HUDEP-2 (cell line): ENCODE data around the gene OGDH.
A peak's percentile ranks its signal among the peaks of the same experiment; 100 is the strongest.
"Not testable (repeated sequence)": the region's sequence is repeated elsewhere in the genome, so short reads cannot be mapped to it uniquely, and the experiment has no call there.

Experiments
- DNase-seq, 76 experiments: peaks; one replicate each; lab custom pipeline; 2025; ENCODE audit not compliant: unreplicated experiment in 76 of 76; lab: John Stamatoyannopoulos, UW

OGDH gene

DNA sequence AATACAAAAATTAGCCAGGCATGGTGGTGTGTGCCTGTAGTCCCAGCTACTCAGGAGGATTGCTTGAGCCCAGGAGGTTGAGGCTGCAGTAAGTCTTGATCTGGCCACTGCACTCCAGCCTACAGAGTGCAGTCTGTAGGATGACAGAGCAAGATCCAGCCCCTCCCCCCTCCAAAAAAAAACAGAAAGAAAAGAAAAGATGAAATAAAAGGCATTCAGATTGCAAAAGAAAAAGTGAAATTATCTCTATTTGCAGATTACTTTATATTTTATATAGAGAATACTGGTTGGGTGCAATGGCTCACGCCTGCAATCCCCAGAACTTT, 121.5 kb downstream of the OGDH start:
- no peak for DNase-seq

DNA sequence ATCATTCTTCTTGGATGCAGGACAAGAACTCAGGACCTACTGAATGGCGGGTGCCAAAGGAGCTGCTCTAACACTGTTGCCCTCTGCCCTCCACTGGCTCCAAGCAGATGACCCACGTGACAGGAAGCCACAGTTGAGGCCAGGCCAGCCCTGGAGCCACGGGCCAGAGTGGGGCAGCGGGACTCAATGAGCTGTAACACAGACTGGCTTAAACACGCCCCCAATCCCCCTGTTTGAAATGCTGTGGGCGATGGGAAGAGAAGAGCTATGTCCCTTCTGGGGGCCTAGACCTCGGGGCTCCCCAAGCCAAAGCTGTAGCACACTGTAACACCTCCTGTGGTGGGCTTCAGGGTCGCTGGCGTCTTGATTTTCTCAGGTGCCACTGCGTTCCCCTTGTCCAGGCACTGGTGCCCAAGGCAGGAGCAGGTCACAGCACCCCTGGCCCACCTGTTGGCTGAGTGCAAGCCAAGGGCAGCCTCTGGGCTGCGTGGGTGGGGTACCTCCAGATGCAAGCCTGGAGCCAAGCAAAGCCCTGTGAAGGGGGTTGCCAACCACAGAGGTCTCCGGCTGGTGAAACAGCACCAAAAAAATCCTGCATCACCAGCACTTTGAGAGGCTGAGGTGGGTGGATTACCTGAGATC, 123.6 kb downstream of the OGDH start:
- DNase-seq: no peak

DNA sequence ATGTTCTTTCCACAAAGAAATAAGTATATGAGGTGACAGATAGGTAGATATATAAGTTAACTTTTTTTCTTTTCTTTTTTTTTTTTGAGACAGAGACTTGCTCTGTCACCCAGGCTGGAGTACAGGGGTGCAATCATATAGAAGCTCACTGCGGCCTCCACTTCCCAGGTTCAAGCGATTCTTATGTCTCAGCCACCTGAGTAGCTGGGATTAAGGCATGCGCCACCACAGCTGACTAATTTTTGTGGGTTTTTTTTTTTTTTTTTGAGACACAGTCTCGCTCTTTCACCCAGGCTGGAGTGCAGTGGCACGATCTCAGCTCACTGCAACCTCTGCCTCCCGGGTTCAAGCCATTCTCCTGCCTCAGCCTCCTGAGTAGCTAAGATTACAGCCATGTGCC, 126.5 kb downstream of the OGDH start:
- DNase-seq: not testable (repeated sequence)

DNA sequence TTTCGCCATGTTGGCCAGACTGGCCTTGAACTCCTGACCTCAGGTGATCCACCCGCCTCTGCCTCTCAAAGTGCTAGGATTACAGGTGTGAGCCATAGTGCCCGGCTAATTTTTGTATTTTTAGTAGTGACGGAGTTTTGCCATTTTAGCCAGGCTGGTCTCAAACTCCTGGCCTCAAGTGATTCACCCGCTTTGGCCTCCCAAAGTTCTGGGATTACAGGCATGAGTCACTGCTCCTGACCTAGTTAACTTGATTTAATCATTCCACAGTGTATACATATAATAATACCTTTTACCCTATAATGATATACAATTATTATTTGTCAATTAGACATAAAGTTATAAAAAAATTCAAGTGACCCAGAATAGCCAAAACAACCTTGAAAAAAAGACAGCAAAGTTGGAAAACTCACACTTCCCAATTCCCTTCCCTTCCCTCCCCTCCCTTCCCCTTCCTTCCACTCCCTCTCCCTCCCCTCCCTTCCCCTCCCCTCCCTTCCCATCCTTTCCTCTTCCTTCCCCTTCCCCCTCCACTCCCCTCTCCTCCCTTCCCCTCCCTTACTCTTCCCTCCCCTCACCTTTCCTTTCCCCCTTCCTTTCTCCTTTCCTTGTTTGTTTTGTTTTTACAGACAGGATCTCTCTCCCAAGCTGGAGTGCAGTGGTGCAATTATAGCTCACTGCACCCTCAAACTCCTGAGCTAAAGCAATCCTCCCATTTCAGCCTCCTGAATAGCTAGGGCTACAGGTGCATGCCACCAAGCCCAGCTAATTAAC, 127.5 kb downstream of the OGDH start:
- no peak for DNase-seq

DNA sequence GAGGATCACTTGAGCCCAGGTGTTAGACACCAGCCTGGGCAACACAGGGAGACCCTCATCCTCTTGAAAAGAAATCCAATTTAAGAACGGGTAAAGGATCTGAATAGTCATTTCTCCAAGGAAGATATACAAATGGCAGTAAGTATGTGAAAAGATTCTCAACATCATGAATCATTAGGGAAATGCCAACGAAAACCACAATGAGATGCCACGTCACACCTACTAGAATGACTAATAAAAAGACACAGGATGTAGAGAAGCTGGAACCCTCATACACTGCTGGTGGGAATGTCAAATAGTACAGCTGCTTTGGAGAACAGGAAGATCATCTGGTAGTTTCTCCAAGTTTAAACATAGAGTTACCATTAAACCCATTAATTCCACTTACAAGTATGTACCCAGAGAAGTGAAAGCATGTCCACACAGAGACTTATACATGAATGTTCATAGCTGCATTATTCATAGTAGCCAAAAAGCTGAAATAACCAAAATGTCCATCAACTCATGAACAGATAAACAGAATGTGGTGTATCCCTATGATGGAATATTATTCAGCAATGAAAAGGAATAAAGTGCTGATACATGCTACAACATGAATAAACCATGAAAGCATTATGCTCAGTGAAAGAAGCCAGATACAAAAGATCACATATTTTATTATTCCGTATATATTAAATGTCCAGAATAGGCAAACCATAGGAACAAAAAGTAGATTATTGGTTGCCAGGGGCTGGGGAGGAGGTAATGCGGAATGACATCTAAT, 129.2 kb downstream of the OGDH start:
- no peak for DNase-seq

DNA sequence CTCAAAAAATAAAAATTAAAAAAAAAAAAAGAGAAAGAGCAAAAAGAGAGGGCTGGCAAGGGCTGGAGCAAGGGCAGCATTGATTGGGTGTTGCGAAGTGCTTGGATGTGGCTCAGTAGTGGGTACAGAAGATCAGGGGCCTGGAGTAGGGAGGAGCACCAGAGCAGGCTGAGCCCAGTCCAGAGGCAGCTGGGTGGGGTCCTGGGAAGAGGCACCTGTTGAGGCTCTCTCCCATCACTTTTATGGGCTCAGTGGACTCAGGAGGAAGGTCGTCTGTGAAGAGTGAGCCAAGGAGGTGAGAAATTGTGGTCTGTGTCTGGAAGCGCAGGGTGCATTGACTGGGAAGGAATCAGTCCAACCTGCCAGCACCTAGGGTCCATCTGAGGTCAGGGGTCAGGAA, 130.5 kb downstream of the OGDH start:
- no peak for DNase-seq

DNA sequence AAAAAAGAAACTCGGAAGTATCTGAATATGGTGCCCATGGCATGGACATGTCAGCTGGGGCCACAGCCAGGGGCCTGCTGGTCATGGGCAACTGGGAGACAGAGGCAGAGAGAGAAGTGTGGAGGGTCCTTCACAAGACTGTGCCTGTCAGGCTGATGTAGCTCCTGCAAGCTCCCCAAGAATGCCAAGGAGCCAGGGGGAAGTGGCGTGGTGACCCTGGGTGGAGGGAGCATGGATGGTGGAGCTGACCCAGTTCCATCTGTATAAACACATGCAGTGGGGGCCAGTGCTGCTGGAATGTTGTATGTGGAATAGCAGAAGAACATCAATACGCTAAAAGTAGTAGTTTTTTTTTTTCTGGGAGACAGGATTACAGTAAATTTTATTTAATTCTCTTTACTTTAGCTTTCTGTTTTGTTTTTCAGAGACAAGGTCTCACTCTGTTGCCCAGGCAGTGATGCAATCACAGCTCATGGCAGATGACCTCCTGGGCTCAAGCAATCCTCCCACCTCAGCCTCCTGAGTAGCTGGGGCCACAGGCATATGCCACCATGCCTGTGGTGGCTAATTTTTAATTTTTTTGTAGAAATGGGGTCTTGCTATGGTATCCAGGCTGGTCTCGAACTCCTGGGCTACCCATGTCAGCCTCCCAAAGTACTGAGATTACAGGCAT, 131.8 kb downstream of the OGDH start:
- DNase-seq: no peak

DNA sequence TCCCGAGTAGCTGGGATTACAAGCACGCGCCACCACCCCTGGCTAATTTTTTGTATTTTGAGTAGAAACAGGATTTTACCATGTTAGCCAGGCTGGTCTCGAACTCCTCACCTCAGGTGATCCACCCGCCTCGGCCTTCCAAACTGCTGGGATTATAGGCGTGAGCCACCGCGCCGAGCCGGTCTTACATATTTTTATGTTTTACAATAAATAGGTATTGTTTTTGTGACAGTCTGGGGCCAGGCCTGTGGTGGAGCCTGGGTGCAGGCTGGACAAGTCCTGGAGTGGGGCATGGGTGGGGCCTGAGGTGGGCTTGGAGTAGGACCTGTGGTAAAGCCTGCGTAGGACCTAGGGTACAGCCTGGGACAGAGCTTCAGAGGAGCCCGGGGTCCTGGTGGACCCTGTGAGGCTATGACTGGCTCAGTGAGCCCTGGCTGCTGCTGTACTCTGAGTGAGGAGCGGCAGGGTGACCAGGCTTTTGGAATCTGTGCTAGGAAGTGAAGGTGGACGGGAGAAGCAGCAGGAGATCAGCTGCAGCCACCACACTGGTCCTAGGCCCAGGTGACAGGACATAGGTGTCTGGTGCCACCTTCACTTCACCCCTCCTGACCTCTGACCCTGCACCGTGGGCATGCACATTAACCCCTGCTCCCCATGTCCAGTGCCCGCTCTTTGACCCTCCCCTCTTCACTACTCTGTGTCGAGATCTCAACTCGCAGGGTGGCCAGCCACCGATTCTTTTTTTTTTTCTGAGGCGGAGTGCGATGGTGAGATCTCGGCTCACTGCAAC, 132.6 kb downstream of the OGDH start:
- no peak for DNase-seq

DNA sequence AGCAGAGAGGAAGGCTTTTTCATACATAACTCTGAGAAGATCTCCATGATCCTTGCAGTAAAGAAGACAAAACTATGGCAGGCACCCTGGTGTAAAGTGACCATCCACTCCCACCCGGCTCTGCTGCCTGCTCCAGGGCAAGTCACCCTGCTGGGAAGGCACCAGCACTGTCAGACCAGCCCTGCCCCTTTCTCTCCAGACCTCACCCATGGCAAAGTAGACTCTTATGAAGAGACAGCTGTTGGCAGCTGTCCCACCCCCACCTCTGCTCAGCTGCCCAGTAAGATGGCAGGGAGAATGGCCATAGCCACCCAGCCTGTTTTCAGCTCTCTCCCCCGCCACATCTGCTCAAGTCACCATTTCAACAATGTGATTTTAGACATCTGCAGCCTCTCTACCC, 133.6 kb downstream of the OGDH start:
- DNase-seq: peak in 2 of 76 experiments; percentile 11 to 14

DNA sequence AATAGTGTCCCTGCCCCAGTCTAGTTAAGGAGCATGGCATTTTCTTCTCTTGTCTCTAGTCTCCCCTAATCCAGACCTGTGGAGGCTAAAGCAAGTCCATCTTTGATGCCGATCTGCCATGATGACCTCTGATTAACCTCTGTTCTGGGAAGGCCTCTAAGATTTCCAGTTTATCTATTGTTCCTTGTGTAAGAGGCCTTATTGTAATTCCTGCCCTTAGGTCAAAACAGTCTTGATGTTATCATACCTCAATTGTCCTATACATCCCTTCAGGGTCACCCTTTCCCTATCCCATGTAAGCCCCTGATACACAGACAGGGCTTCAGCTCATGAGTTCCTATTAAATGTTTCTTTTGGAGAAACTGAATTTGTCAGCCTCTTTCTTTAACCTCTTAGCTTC, 137.3 kb downstream of the OGDH start:
- no peak for DNase-seq

DNA sequence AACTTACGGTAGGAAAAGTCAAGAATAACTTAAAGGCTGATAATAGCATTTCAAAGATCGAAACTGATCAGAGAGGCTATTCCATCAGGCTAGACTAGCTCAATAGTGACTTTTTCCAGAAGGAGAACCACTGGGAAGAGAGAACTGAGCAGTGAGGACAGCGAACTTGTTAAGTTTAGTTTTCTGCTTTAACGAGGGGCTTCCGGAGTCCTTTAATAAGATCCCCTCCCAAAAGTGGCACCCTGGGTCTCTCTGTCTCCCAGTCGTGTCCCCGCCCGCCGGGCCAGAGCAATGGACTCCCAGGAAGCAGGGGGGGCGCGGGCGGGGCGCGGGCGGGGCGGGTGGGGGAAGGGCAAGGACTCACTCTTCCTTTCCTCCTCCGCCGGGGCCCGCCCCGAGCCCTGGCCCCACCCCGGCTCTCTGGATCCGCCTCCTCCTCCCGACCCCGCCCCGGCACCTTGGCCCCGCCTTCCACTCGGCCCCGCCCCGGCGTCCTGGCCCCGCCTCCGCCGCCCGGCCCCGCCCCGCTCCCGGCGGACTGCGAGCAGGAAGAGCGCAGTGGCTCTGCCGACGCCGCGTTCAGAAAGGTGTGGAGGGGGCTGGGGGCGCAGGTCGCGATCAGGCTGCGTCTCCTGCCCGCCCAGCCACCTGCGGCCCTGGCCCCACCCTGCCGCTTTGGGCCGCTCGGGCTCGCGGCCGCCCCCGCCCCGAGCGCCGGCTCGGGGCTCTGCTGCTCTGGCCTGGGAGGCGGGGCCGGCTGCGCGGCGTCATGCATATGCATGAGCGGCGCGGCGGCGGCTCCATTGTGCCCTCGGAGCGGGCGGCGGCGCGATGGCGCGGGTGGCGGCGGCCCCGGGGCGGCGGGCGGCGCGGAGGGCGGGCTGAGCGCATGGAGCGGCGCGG, 141.9 kb downstream of the OGDH start, which contains the start of gene ZMIZ2:
Gene ZMIZ2, plus strand, starts transcription at position 803 of the 903 bp plus-strand sequence. CDS start 7,403 bp downstream, outside the sequence.
- DNase-seq: peak in 73 of 76 experiments; percentile 25 to 92 (median 80)

DNA sequence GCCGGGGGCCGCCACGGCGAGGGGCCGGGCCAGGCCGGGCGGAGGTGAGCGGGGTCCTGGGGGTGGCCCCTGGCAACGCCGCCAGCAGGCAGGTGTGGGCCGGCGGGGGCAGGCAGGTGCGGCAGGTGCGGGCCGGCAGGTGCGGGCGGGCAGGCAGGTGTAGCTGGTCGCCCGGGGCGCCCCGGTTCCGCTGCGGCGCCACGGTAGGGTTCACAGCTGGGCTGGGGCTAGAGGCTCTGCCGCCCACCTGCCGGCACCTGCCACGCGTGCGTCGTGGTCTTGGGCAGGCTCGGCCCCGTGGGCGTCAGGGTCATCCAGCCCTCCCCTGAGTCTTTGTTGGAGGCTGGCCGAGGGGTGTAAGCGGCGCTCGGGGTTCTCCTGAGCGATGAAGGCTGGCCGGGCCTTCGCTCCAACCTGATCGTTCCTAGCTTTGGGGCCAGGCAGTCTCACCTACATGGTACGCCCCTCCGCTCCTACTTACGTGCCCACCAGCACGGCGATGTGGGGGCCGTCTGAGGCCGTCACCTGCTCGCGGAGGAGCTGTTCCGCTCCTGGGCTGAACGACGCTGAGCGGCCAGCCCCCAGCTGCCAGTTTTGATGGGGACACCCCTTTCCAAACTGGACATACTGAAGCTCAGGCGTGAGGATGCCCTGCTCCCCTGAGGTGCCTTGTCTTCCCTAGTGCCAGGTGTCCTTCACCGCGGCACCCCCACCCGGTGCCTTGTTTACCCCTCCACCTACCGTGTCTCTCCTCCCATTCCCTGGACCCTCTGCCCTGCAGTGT, 142.7 kb downstream of the OGDH start:
- no peak for DNase-seq

DNA sequence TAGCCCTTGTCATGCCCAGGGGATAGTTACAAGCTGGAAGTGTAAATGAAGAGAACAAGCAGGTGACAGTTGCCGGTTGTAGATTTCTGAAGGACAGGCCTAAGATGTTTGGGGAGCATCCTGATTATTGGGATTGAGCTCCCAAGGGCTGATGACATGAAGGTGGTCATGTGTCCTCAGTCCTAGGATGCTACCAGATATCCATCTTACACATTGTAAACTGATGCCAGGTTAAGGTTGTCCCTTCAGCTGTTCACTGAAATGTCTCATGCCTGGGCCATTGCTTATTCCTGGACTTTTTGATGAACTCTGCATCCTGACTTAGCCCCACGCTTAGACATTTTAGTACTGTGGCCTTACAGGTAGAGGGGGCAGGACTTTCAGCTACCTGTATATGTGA, 143.6 kb downstream of the OGDH start:
- no peak for DNase-seq

DNA sequence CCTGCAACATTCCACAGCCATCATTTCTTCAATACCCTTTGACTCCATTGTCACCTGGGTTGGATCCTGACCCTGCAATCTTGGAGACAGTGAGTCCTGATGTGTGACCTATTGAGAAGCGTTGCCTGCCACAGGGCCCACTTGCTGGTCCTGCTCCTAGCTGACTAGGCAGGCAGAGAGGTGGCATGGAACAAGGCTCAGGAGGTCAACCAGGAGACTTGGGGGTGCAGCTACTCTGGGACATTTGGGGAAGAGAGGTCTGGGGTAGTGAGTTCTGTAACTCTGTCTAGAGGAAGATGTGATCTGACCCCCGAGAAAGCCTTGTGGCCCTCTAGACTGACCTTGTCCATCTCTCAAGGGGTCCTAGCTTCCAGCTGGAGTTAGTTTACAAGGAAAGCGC, 144.0 kb downstream of the OGDH start:
- no peak for DNase-seq

DNA sequence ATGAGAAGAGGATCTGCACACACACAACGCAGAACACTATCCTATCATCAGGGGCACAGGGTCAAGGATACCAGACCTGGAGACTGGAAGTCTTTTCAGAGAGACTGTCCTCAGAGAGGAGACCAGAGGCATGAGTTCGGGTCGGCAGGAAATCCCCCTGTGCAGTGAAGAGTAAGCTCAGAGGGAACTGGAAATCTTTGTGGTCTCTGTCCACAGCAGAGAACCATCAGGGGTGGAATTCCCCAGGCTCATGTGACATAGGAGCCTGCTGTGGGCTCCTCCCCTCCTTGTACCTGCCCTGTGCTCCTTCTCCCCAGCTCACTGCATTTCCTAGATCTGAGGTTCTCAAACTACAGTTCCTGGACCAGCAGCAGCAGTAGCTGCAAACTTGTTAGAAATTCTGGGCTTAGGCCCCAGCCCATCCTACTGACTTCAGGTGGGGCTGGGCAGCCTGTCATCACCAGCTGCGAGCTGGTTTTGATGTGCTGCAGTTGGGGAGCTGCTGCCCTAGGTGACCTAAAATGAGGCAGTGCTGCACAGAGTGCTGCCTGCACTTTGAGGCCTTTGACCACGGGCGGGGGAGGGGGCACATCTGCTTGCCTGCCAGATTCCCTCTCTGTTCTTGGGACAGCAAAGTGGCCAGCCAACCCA, 144.6 kb downstream of the OGDH start:
- DNase-seq: peak in 1 of 76 experiments; percentile 8

DNA sequence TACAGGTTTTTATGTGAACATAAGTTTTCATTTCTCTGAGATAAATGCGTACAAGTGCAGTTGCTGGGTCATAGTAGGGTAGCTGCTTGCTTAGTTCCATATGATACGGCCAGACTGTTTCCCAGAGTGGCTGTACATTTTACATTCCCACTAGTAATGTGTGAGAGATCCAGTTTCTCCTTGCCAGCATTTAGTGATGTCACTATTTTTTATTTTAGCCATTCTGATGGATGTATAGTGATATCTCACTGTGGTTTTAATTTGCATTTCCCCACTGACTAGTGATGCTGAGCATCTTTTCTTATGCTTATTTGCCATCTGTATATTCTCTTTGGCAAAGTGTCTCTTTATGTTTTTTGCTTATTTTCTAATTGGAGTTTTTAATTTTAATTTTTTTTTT, 146.4 kb downstream of the OGDH start:
- no peak for DNase-seq

DNA sequence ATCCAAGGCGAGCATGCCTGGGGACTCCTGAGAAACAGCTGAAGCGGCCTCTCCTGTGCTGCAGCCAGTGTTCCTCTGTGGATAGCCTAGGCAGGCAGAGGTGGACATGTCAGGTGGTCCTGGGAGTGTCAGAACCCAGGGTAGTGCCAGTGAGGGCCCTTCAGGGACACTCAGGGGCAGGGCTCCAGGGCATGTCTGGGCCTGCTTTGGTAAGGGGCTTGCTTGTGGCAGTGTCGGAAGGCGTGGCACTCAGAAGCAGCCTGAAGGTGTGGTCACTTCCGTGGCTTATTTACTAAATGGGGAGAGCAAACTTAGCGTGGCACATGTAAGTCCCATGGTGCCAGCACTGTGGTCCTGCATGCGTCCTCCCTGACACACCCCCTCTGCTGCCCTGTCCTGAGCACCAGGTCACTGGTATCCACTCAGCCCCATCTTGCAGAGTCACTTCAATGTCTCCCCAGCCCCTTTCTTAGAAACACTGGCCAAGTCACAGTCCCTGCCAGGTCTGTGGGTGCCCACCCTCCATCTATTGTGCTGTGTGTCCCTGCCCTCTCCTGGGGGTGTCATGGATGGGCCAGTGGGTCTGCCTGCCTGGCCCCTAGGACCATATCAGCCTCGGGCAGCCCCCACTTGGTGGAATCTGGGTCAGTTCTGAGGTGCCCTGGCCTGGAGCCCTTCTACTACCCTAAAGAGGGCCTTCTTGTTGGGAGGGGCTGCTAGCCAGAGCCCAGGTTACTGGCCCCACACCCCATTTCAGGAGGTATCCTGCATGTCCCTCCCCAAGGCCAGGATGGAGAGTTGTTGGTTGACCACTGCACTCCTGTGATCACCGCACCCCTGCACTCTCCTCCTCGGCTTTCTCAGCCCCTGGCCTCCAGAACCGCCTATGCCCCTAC, 148.6 kb downstream of the OGDH start:
- DNase-seq: no peak
